ENCODE data around the gene IGHMBP2.

The IGHMBP2 gene

GRCh38 chr11:68928136-68928880 is 24.6 kb downstream of the IGHMBP2 start:
- no peak for DNase-seq

DNA sequence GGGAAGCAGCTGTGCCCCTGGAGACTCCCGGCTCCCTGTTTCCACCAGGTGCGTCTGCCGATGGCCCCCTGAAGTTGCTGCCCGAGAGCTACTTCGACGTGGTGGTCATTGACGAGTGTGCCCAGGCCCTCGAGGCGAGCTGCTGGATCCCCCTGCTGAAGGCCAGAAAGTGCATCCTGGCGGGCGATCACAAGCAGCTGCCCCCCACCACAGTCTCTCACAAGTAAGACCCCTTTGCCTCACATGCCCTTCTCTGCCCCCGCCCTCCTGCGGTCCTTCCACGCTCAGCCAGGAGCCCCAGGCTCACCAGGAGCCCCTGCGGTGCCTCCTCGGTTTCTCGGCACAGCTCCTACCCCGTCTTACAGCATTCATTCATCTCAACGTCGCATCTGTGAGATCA is 25.4 kb downstream of the IGHMBP2 start:
- no peak for DNase-seq

GRCh38 chr11:68929706-68930570 is 26.2 kb downstream of the IGHMBP2 start:
- DNase-seq = no peak

- no peak for DNase-seq
These were observed 27.5 kb downstream of the IGHMBP2 start for GRCh38 chr11:68930991-68931855.

DNA sequence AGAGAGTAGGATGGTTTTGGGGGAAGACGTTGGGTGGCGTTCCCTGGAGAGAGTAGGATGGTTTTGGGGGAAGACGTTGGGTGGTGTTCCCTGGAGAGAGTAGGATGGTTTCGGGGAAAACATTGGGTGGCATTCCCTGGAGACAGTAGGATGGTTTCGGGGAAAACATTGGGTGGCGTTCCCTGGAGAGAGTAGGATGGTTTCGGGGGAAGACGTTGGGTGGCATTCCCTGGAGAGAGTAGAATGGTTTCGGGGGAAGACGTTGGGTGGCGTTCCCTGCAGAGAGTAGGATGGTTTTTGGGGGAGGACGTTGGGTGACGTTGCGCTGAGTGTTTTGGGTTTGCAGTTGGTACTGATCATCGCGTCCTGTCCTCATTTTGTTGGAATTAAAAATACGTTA is 28.2 kb downstream of the IGHMBP2 start:
- no peak for DNase-seq

DNA sequence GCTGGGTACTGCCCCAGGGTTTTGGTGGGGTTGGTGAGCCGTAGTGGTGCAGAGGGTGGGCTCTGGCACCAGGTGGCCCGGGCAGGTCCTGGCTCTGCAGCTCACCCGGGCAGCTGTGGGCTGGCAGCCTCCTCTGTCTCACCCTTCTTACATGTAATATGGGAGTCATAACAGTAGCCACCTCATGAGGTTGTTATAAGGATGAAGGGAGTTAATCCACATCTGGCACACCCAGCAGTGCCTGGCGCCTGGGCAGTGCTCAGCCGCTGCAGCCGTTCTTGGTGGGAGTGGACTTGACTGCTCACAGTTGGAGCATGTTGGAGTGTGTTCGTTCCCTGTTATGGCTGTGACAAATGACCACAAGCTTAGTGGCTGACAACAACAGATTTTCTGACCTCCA is 28.7 kb downstream of the IGHMBP2 start:
- no peak for DNase-seq

GRCh38 chr11:68932933-68933577 is 29.4 kb downstream of the IGHMBP2 start:
- DNase-seq = no peak

DNA sequence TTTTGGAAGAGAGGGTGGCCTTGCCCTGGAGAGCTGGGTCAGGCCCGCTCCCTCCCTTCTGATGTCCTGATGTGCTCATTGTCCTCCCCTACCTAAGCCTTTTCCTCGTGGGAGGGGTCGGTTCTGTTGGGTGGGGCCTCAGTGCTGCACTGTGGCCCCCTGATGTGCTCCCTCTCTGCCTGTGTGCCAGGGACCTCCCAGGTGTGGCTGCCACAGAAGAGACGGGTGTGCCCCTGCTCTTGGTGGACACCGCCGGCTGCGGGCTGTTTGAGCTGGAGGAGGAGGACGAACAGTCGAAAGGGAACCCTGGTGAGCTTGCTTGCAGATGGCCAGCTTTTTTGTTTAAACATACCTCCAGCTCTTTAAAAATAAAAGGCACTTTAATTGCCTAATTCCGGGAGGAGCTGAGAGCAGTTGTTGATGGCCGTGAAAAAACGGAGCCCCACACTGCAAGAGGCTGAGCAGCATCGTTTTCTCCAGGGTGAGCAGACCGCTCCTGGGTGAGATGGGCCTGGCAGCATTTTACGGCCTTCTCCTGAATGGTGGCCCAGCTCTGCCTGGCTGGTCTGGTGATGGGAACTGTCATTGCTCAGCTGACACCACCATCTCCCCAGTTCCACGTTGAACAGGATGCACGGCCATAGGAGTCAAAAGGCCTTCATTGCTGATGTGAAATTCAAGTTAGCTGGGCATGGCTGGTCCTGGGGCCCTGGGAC is 30.1 kb downstream of the IGHMBP2 start:
- no peak for DNase-seq

GRCh38 chr11:68934321-68934645 is 30.6 kb downstream of the IGHMBP2 start:
- no peak for DNase-seq

DNA sequence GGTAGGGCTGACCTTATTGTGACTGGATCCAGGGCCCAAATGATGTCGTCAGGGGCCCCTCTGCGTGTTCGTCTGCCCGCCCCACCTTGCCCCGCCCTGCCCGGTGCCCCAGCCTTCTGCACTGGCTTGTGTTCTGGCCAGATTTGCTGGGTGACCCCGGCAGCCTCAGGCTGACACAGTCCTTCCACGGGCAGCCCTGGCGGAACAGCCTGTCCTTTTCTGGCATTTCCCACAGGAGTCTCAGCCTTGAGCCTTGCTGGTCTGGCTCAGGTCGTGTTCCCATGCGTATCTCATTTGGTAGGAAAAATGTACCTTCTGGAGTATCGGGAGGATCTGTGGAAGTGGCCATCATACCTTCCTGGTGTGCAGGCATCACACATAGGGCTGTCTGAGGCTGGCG is 31.0 kb downstream of the IGHMBP2 start:
- DNase-seq = no peak

DNA sequence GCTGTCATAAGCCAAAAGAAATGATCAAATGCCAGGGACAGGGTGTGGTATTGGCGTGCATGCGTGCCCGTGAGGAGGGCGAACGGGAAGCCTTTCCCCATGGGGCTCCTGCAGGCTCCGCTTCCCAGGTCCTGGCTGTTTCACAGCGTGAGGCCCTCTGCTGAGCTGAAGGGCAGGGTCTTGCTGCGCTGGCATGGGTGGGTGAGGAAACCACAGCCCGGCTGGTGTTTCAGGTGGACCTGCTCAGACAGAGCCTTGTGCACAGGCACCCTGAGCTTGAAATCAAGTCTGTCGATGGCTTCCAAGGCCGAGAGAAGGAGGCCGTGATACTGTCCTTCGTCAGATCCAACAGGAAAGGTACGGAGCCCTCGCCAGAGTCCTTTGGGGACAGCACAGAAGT is 31.4 kb downstream of the IGHMBP2 start:
- no peak for DNase-seq

DNA sequence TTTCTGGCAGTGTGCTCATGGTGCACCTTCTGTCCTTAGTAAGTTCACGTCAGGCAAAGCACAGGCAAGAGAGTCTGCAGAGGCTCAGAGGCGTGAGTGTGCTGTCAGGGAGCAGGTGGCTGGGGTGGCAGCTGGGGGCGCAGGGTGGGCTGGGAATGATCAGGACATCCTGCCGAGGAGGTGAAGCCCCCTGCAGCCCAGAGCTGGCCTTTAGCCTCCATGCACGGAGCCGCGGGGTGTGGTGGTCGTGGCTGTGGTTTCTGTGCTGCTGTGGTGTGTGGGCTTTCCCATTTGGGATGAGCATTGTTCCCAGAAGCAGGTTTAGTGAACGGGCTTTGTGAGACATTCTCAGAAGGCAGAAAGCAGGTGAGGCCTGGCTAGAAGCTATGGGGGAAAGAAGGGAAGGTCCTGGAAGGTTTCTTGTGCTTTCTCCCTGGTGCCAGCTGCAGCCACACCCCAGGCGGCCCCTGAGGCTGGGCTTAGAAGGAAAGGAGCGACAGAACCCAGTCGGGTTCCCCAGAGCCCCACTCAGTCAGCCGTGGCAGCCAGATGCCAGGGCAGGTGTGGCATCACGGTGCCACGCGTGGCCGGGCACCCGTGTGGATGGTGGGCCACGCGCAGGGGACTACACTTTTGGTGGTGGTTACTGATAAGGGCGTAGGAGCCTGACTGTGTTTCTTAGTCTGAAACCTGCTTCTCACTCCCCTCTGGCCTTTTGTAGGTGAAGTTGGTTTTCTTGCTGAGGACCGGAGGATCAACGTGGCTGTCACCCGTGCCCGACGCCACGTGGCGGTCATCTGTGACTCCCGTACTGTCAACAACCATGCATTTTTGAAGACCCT is 32.0 kb downstream of the IGHMBP2 start:
- DNase-seq = no peak

GRCh38 chr11:68936358-68936636 is 32.6 kb downstream of the IGHMBP2 start:
- no peak for DNase-seq

DNA sequence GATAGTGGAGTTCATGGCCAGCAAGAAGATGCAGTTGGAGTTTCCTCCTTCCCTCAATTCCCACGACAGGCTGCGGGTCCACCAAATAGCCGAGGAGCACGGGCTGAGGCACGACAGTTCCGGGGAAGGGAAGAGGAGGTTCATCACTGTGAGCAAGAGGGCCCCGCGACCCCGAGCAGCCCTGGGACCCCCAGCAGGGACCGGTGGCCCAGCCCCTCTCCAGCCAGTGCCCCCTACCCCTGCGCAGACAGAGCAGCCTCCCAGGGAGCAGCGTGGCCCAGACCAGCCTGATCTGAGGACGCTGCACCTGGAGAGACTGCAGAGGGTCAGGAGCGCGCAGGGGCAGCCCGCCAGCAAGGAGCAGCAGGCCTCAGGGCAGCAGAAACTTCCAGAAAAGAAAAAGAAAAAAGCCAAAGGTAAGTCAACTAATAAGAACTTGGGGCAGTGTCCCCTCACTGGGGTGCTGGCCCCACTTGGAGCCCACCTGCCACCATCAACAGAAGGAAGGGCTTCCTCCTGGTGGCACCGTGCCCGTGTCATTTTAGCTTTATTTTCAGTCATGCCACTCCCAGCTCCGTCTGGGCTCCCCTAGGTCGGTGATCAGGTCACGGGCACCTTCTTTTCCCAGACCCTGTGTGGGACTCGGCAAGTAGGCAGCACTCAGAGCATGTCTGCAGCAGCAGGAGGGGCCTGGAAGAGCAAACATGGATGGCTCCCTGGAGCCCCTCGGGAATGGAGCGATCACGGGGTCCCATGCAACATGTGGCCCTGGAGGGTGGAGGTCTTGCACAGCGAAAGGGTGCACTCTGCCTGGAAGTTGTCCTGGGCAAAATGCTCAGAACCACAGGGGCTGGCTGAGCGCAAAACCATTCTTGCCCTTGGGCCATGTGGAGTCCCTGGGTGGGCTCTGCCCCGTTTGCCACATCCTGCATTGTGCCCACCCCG is 33.3 kb downstream of the IGHMBP2 start:
- no peak for DNase-seq

GRCh38 chr11:68938088-68938487 is 34.4 kb downstream of the IGHMBP2 start:
- DNase-seq = no peak

GRCh38 chr11:68938816-68939582 is 35.3 kb downstream of the IGHMBP2 start:
- DNase-seq = no peak

DNA sequence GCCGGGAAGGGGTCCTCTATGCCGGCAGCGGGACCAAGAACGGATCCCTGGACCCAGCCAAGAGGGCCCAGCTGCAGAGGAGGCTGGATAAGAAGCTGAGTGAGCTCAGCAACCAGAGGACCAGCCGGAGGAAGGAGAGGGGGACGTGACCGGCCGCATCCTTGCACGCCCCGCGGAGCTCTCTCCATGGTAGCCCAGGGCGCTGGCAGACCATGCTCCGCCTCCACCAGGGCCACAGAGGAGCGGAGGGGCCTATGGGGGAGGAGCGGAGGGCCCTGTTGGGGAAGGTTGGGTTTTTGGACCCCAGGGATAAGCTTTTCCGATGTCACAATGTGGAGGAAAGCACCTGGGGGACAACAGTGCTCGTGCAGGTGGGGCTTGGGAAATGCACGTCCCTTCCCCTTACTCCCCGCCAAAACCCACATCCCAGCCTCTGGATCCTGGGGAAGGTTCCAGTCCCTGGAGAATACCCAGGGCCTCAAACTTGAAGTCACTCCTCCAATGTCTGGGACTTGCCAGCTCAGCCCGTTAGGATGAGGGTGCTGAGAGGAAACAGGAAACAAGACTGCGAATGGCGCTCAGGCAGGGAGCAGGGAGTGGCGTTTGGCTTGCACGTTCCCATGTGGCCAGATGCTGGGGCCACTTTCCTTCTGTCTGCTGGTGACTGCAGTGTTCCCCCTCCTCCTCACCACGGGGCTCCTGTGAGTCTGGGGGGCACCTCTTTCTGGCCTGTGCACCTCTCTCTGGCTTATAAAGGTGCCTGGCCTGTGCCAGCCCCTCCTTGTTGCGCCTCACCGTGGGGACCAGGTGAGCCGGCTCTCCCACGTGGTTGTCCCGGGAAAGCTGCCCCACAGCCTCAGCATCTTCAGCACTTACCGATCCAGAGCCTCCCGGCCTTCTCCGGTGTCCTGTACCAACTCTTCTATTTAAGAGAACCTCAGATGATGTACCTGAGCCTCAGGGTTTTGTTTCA is 36.2 kb downstream of the IGHMBP2 start:
- no peak for DNase-seq

- no peak for DNase-seq
These were observed 37.1 kb downstream of the IGHMBP2 start for GRCh38 chr11:68940651-68941323.
